Activated naive CD8-positive, alpha-beta T cell (primary cell): ENCODE data around the gene DSG1.
"Not testable (repeated sequence)": the region's sequence is repeated elsewhere in the genome, so short reads cannot be mapped to it uniquely, and the experiment has no call there.

Experiments used
- H3K27ac Mint-ChIP-seq: one replicate; pipeline ENCODE4 v1.8.0; 2021; ENCODE audit warnings: mixed read lengths
- H3K27me3 Mint-ChIP-seq: one replicate; pipeline ENCODE4 v1.8.0; 2021; ENCODE audit warnings: mixed read lengths
- H3K36me3 Mint-ChIP-seq: one replicate; pipeline ENCODE4 v1.8.0; 2021; ENCODE audit warnings: mixed read lengths
- H3K4me1 Mint-ChIP-seq: one replicate; pipeline ENCODE4 v1.8.0; 2021; ENCODE audit warnings: low read depth, mixed read lengths
- H3K4me3 Mint-ChIP-seq: one replicate; pipeline ENCODE4 v1.8.0; 2021; ENCODE audit warnings: mild to moderate bottlenecking, mixed read lengths
- H3K9me3 Mint-ChIP-seq: one replicate; pipeline ENCODE4 v1.8.0; 2021; ENCODE audit warnings: low read depth, mixed read lengths

DSG1 gene

DNA sequence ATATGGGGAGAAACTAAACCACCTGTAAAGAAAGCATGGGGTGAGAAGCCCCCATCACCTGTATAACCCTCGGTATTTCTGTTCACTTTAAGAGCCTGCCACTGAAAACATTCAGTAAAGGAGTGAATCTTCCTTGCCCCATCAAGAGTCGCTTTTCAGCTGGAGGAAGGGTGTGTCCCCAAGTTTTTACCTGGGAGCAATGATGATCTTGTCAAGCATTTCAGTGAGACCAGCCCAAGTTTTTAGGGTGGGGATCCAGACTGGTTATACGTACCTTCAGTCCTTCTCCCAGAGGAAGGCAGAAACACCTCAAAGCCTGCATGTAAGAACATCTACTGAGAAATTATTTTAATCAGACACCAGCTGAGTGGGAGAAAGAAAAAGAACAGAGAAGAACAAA, at the start of gene DSG1:
TSS of gene DSG1 (plus strand) at position 301 of the 400 bp plus-strand sequence. CDS start 141 bp downstream, outside the sequence.
- no peaks in the 10 kb centered on the region for H3K4me1 Mint-ChIP-seq
- H3K36me3 Mint-ChIP-seq: no peaks in the 10 kb centered on the region
- H3K9me3 Mint-ChIP-seq: peaks cover 5% of the 10 kb centered on the region
- no peaks in the 10 kb centered on the region for H3K27me3 Mint-ChIP-seq
- H3K27ac Mint-ChIP-seq: no peak within 1 kb of the TSS
- no peak within 1 kb of the TSS for H3K4me3 Mint-ChIP-seq

DNA sequence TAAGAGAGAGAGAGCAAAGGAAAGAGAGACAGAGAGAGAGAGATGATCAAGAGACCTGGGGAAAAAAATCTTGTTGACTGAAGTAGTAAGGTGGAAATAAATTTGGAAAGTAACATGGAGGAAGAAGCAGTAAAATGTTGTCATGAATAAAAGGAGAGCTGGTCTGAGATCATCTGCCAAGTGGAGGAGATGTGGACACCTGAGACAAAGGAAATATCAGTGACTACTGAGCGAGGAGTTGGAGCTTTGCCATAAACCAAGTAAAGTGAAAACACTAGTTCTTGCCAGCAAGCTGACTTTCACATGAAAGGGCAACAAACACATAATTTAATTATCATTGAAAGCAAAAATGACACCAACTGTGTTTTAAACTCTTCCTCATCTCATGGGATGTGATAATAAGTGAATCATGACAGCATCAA, 49.0 kb upstream of the DSG1 start:
- Mint-ChIP-seq H3K27ac (no peak overlapping the region), H3K27me3 (no peaks in the 10 kb centered on the region), H3K9me3 (no peaks in the 10 kb centered on the region), H3K4me1 (no peaks in the 10 kb centered on the region), H3K36me3 (no peaks in the 10 kb centered on the region), H3K4me3 (no peak overlapping the region)

- Mint-ChIP-seq H3K27me3 (no peaks in the 10 kb centered on the region), H3K4me1 (no peaks in the 10 kb centered on the region), H3K36me3 (no peaks in the 10 kb centered on the region), H3K27ac (no peak overlapping the region), H3K9me3 (no peaks in the 10 kb centered on the region), H3K4me3 (no peak overlapping the region)
These were observed 48.4 kb upstream of the DSG1 start for GRCh38 chr18:31269566-31269965.

DNA sequence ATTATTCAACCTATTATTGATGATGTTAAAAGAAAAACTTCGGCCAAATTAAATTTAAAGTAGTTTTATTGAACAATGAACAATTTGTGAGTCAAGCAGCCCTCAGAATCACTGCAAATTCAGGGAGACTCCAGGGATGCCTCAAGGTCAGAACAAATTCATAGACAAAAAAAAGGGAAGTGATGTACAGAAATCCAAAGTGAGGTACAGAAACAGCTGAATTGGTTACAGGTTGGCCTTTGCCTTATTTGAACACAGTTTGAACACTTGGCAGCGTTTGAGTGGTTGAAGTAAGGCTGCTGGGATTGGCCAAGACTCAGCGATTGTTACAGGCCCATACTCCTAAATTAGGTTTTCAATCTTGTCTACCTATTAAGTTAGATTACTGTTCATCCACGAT, 47.4 kb upstream of the DSG1 start:
- Mint-ChIP-seq H3K9me3 (no peaks in the 10 kb centered on the region), H3K27me3 (no peaks in the 10 kb centered on the region), H3K36me3 (no peaks in the 10 kb centered on the region), H3K27ac (no peak overlapping the region), H3K4me1 (no peaks in the 10 kb centered on the region), H3K4me3 (no peak overlapping the region)

DNA sequence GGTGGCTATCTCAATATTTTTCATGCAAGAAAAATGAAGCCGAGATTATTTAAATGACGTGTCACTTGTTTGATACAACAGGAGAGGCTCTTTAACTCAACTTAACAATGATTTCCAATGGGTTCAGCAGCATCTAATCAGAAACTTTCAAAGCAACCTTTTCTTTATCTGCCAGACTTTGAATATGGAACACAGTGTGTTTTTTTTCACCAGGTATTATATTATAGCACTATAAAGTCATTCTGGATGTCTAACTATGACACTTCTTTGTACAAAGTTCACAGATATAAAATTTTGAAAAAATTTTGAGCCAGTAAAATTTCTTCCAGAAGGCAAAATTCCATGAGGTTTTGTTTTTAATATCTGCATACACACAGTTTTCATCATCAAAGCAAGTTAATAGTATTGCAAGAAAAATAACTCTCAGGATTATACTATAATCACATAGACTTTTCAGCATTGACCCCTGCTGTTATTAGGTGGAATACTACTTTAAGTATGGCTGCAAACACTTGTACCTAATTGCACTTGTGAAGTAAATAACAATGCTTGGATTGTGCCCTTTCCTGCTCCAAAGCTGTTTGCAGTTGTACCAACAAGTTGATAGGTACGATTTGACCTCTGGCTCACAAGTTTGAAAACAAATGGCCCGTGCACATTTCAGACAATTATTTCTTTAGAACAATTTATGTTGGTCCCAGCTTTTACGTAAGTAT, 44.0 kb upstream of the DSG1 start:
- H3K27ac Mint-ChIP-seq: no peak overlapping the region
- H3K4me3 Mint-ChIP-seq: no peak overlapping the region
- H3K36me3 Mint-ChIP-seq: no peaks in the 10 kb centered on the region
- H3K27me3 Mint-ChIP-seq: no peaks in the 10 kb centered on the region
- H3K4me1 Mint-ChIP-seq: no peaks in the 10 kb centered on the region
- no peaks in the 10 kb centered on the region for H3K9me3 Mint-ChIP-seq

GRCh38 chr18:31274931-31275330, 43.0 kb upstream of the DSG1 start:
- H3K4me3 Mint-ChIP-seq: no peak overlapping the region
- no peaks in the 10 kb centered on the region for H3K4me1 Mint-ChIP-seq
- no peaks in the 10 kb centered on the region for H3K36me3 Mint-ChIP-seq
- no peaks in the 10 kb centered on the region for H3K27me3 Mint-ChIP-seq
- no peaks in the 10 kb centered on the region for H3K9me3 Mint-ChIP-seq
- no peak overlapping the region for H3K27ac Mint-ChIP-seq

DNA sequence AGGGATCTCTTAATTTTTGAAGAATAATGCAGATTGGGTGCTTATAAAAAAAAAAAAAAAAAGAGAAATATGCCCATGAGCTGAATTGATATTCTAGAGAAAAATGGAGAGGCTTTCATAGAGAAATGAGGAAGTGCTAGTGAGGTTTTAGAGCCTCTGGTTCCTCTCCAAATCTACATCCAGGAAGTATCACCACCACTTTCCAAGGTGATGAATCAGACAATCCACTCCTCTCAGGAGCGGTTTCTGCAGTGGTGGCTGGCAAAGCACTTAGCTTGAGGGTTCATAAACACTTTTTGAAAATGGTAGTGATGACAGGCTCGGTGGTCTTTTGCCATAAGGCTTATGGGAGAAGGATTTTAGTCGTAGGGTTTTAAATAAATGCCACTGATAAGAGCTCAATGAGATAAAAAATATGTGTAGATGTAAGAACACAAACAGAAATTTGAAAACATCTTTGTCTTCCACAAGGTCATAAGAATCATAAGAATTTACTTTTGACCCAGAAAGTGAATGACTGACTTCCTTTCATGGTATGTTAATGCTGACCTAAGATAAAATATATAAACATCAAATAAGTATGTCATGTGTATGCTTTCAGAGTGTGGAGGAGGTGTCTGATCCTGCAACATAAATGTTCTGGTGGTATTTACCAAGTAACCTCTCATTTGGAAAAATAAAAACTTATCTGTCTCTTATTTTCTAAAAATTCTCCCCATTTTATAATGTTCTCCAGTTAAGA, 42.1 kb upstream of the DSG1 start:
- Mint-ChIP-seq H3K9me3 (no peaks in the 10 kb centered on the region), H3K36me3 (no peaks in the 10 kb centered on the region), H3K4me1 (no peaks in the 10 kb centered on the region), H3K27ac (no peak overlapping the region), H3K4me3 (no peak overlapping the region), H3K27me3 (no peaks in the 10 kb centered on the region)

DNA sequence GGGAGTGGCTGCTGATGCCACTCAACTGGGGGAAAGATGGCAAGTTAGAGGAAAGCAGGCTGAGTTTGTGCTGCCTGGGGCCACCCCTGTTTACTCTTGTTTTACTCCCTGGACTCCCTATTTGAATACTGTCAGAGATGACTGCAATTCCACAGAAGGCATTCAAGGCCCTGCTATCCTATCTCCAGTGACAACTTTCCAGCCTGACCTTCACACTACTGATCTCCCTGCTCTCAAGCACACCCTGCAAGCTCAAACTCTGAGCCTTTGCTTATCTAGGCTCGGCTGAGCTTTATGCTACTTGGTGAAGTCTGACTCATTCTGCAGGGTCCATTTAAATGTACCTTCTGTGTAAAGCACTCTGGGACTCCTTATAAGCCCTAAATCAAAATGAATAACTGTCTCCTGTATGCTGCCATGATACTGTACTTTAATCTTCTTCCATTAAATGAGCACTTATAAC, 39.3 kb upstream of the DSG1 start:
- no peak overlapping the region for H3K4me3 Mint-ChIP-seq
- no peaks in the 10 kb centered on the region for H3K27me3 Mint-ChIP-seq
- H3K9me3 Mint-ChIP-seq: no peaks in the 10 kb centered on the region
- no peak overlapping the region for H3K27ac Mint-ChIP-seq
- H3K36me3 Mint-ChIP-seq: no peaks in the 10 kb centered on the region
- no peaks in the 10 kb centered on the region for H3K4me1 Mint-ChIP-seq

DNA sequence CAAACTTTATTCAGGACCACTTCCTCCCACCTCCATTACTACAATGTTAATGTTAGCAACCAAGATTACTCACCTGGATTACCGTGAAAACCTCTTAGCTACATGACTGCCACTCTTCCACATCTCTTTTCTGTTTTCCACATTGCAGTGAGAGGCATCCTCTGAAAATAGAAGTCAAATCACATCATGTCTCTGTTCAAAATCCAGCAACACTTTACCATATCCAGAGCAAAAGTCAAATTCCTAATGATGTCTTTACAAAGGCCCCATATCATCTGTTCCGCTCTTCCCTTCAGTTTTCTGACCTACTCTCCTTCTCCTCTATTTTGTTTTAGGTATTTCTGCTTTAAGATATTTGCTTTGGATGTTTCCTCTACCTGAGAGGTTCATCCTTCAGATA, 37.5 kb upstream of the DSG1 start:
- Mint-ChIP-seq H3K36me3 (no peaks in the 10 kb centered on the region), H3K9me3 (peaks cover 3% of the 10 kb centered on the region), H3K4me1 (no peaks in the 10 kb centered on the region), H3K4me3 (no peak overlapping the region), H3K27ac (no peak overlapping the region), H3K27me3 (no peaks in the 10 kb centered on the region)

DNA sequence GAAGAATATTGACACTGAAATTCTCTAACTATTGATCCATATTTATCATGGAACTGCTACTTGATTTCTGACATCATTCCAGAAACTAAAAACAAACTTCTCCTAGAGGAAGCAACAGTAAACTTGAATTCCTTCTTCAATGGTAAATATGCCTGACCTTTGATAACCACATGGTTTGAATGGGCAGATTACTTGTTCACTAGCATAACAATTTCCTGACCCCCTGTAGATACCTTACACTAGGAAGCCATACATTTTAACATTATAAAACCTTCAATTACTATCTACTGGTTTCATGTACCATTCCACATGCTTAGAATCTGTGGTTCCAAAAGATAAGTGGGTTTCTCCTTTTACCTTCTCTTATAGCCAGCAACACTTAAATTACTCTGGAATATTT, 36.5 kb upstream of the DSG1 start:
- no peak overlapping the region for H3K27ac Mint-ChIP-seq
- no peaks in the 10 kb centered on the region for H3K36me3 Mint-ChIP-seq

DNA sequence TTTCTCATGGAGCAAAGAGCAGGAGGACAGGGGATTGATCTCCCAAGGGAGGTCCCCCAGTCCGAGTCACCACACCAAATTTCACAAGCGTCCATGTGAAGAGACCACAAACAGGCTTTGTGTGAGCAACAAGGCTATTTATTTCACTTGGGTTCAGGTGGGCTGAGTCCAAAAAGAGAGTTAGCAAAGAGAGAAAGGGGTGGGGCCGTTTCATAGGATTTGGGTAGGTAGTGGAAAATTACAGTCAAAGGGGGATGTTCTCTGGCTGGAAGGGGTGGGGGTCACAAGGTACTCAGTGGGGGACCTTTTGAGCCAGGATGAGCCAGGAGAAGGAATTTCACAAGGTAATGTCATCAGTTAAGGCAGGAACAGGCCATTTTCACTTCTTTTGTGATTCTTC, 28.5 kb upstream of the DSG1 start:
- not testable (repeated sequence) for H3K27ac Mint-ChIP-seq, H3K36me3 Mint-ChIP-seq, H3K4me3 Mint-ChIP-seq, H3K27me3 Mint-ChIP-seq, H3K4me1 Mint-ChIP-seq
- H3K9me3 Mint-ChIP-seq: peaks cover 25% of the 10 kb centered on the region

More for the DNA sequence above, 36.5 kb upstream of the DSG1 start:
- H3K9me3 Mint-ChIP-seq: peaks cover 3% of the 10 kb centered on the region
- no peaks in the 10 kb centered on the region for H3K4me1 Mint-ChIP-seq
- H3K4me3 Mint-ChIP-seq: no peak overlapping the region
- H3K27me3 Mint-ChIP-seq: no peaks in the 10 kb centered on the region

DNA sequence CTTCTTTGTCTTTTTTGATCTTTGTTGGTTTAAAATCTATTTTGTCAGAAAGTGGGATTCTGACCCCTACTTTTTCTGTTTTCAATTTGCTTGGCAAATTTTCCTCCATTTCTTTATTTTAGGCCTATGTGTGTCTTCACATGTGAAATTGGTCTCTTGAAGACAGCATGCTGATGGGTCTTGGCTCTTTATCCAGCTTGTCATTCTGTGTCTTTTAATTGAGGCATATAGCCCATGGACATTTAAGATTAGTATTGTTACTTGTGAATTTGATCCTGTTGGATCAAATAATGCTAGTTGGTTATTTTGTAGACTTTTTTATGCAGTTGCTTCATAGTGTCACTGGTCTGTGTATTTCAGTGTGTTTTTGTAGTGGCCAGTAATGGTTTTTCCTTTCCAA, 26.3 kb upstream of the DSG1 start:
- Mint-ChIP-seq H3K36me3 (no peaks in the 10 kb centered on the region), H3K9me3 (peaks cover 22% of the 10 kb centered on the region), H3K27ac (no peak overlapping the region), H3K27me3 (peaks cover 2% of the 10 kb centered on the region), H3K4me3 (no peak overlapping the region), H3K4me1 (no peaks in the 10 kb centered on the region)

- H3K27ac Mint-ChIP-seq: no peak overlapping the region
- no peak overlapping the region for H3K4me3 Mint-ChIP-seq
- peaks cover 2% of the 10 kb centered on the region for H3K27me3 Mint-ChIP-seq
- no peaks in the 10 kb centered on the region for H3K36me3 Mint-ChIP-seq
- H3K9me3 Mint-ChIP-seq: peaks cover 22% of the 10 kb centered on the region
- H3K4me1 Mint-ChIP-seq: no peaks in the 10 kb centered on the region
These were observed 23.7 kb upstream of the DSG1 start for GRCh38 chr18:31294199-31294747.

- Mint-ChIP-seq H3K4me1 (no peaks in the 10 kb centered on the region), H3K36me3 (no peaks in the 10 kb centered on the region), H3K4me3 (no peak overlapping the region), H3K27ac (no peak overlapping the region), H3K27me3 (peaks cover 2% of the 10 kb centered on the region), H3K9me3 (peaks cover 5% of the 10 kb centered on the region)
These were observed 20.7 kb upstream of the DSG1 start for GRCh38 chr18:31297248-31297647.

- Mint-ChIP-seq H3K4me1 (no peaks in the 10 kb centered on the region), H3K4me3 (no peak overlapping the region), H3K36me3 (no peaks in the 10 kb centered on the region), H3K27me3 (no peaks in the 10 kb centered on the region), H3K9me3 (no peaks in the 10 kb centered on the region), H3K27ac (no peak overlapping the region)
These were observed 16.7 kb upstream of the DSG1 start for GRCh38 chr18:31301201-31301655.
